Esophagus muscularis mucosa (tissue), 3 donors: ENCODE measurements around the gene GAS7.

ENCODE experiments used
- CTCF ChIP-seq, 3 experiments: fragments of 200-600 bp in 2 of 3; fragments of 450-650 bp in 1 of 3; sonication (generic) in 2 of 3; IDR thresholded peaks; one replicate each; pipeline ENCODE4 v1.5.1; 2017 to 2019; ENCODE audit warnings: antibody characterized with exemption in 3 of 3, mild to moderate bottlenecking in 2 of 3, moderate library complexity in 1 of 3
- POLR2AphosphoS5 ChIP-seq, 2 donors: sonication (generic); formaldehyde crosslinking; IDR thresholded peaks; one replicate each; pipeline ENCODE4 v1.6.1; 2017; ENCODE audit warnings: antibody characterized with exemption in 2 of 2

- TF ChIP-seq CTCF (IDR thresholded peaks at IDR 0.05) = no peak
- no peak for TF ChIP-seq POLR2AphosphoS5 (IDR thresholded peaks at IDR 0.05)
Observed at GRCh38 chr17:10070690-10071089, 127.7 kb downstream of the GAS7 start.
